ENCODE results near the gene JAKMIP1.

DNA sequence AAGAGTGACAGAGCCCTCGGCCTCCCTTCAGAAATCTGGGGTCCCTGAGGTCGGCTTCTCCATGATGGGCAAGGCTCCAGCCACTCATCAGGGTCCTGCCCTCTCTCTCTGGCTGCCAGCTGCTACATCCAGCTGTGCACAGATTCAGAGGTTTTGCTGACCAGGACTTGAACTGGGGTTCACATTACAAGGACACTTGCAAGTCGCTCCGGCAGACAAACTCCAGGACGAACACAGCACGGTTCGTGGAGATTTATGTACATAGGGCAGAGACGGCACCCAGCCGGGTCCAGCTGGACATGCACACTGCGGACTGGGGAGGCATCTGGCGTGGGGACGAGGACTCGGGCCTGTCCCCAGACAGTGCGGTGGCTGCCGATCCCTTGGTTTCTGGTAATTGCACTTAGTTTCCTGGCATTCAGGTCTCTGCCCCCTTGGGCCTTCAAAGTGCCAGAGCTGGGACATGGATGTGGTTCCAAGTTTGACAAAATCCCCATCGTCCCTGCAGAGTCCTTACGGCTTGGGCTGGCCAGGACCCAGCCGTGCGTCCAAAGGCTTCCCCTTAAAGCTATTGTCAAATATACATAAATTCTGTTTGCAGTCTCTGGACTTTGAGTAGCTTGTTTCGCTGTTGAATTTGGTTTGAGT is 175.9 kb downstream of the JAKMIP1 start:
- TF ChIP-seq CTCF (IDR thresholded peaks at IDR 0.05) (no peak), REST (IDR thresholded peaks at IDR 0.05; ENCODE audit: insufficient read depth in 1 of 2, low read depth in 2 of 2, low read length in 1 of 2) (no peak)
